ENCODE measurements around the gene DNAH1. TPM values are rescaled to one million over a fixed set of nuclear protein-coding genes. Genes with fewer than 3 reads are reported as not detected.
A peak's percentile ranks its signal among the peaks of the same experiment; 100 is the strongest.

The DNAH1 gene
- total and polyA plus RNA-seq, 2 experiments from 2014 or later = 0.81 to 3.6 TPM

- Histone ChIP-seq H3K4me3 (peak overlapping the region; percentile 10), H3K9me3 (ENCODE audit: low read depth) (no peaks in the 10 kb centered on the region), H3K36me3 (no peaks in the 10 kb centered on the region), H3K27ac (peak overlapping the region; percentile 79), H3K27me3 (no peaks in the 10 kb centered on the region), H3K4me1 (ENCODE audit: low read depth) (peaks cover 33% of the 10 kb centered on the region)
- TF ChIP-seq CTCF (IDR thresholded peaks at IDR 0.05; ENCODE audit: low read depth, low read length) = peak; percentile 6
- peak in 1 of 2 donors; percentile 51 for DNase-seq (ENCODE audit: low read depth in 1 of 2, low spot score in 1 of 2)
Observed at GRCh38 chr3:52298149-52299098, 17.7 kb upstream of the DNAH1 start.

- H3K4me1 ChIP-seq (ENCODE audit: low read depth) = peaks cover 33% of the 10 kb centered on the region
- TF ChIP-seq CTCF (IDR thresholded peaks at IDR 0.05; ENCODE audit: low read depth, low read length) = no peak
- H3K27me3 ChIP-seq = no peaks in the 10 kb centered on the region
- H3K4me3 ChIP-seq = peak overlapping the region; percentile 10
- peak overlapping the region; percentile 79 for H3K27ac ChIP-seq
- H3K36me3 ChIP-seq = no peaks in the 10 kb centered on the region
- no peak for DNase-seq (ENCODE audit: low read depth in 1 of 2, low spot score in 1 of 2)
- no peaks in the 10 kb centered on the region for H3K9me3 ChIP-seq (ENCODE audit: low read depth)
Observed at GRCh38 chr3:52299247-52299878, 16.8 kb upstream of the DNAH1 start.

- peak; percentile 47 to 85 for DNase-seq (ENCODE audit: low read depth in 1 of 2, low spot score in 1 of 2)
- Histone ChIP-seq H3K9me3 (ENCODE audit: low read depth) (no peaks in the 10 kb centered on the region), H3K27ac (peak overlapping the region; percentile 79), H3K4me1 (ENCODE audit: low read depth) (peaks cover 33% of the 10 kb centered on the region), H3K4me3 (no peak overlapping the region), H3K27me3 (no peaks in the 10 kb centered on the region), H3K36me3 (no peaks in the 10 kb centered on the region)
- no peak for TF ChIP-seq CTCF (IDR thresholded peaks at IDR 0.05; ENCODE audit: low read depth, low read length)
Observed at GRCh38 chr3:52299879-52300611, 16.1 kb upstream of the DNAH1 start.

GRCh38 chr3:52302426-52303145 lies 13.5 kb upstream of the DNAH1 start:
- DNase-seq (ENCODE audit: low read depth in 1 of 2, low spot score in 1 of 2) = no peak
- Histone ChIP-seq H3K36me3 (no peaks in the 10 kb centered on the region), H3K4me3 (no peak overlapping the region), H3K9me3 (ENCODE audit: low read depth) (no peaks in the 10 kb centered on the region), H3K4me1 (ENCODE audit: low read depth) (peaks cover 33% of the 10 kb centered on the region), H3K27me3 (no peaks in the 10 kb centered on the region), H3K27ac (no peak overlapping the region)
- no peak for TF ChIP-seq CTCF (IDR thresholded peaks at IDR 0.05; ENCODE audit: low read depth, low read length)

- DNase-seq (ENCODE audit: low read depth in 1 of 2, low spot score in 1 of 2) = no peak
- H3K4me3 ChIP-seq = no peak overlapping the region
- no peaks in the 10 kb centered on the region for H3K9me3 ChIP-seq (ENCODE audit: low read depth)
- H3K27ac ChIP-seq = no peak overlapping the region
- no peak for TF ChIP-seq CTCF (IDR thresholded peaks at IDR 0.05; ENCODE audit: low read depth, low read length)
- no peaks in the 10 kb centered on the region for H3K27me3 ChIP-seq
- peaks cover 22% of the 10 kb centered on the region for H3K4me1 ChIP-seq (ENCODE audit: low read depth)
- H3K36me3 ChIP-seq = no peaks in the 10 kb centered on the region
Observed at GRCh38 chr3:52303811-52304210, 12.3 kb upstream of the DNAH1 start.
